K562 (cell line): Measurements from ENCODE around the gene C12orf75. TPM values are rescaled to one million over a fixed set of nuclear protein-coding genes. Genes with fewer than 3 reads are reported as not detected.

ENCODE experiments used
- ATAC-seq: fragments of 200-7000 bp; cut with Tn5 transposase; 3 replicates; pipeline ENCODE4 v1.9.1; 2020; ENCODE audit warnings: moderate library complexity
- BruUV-seq: library from RNA; stranded (reverse); fragments of 400-500 nt; replicated peaks from 2 replicates; lab custom pipeline; 2021; lab: Mats Ljungman, UMichigan
- CTCF ChIA-PET: fragments of 300-600 bp; formaldehyde crosslinking; extraction: SDS; loops from one replicate; lab custom pipeline; 2021; ENCODE audit warnings: low intra/inter-chr PET ratio; lab: Yijun Ruan, JAX
- POLR2A ChIA-PET: fragments of 300-600, 350-650 bp; sonication (Branson Sonifier 250); formaldehyde crosslinking; extraction: SDS; loops from one replicate; lab custom pipeline; 2021; ENCODE audit warnings: antibody characterized with exemption, inconsistent platforms; lab: Yijun Ruan, JAX
- DNase-seq, 4 experiments: peaks; one replicate each; pipeline versions ENCODE4 v3.0.0 to v3.0.0-alpha.2; 2011 to 2018; ENCODE audit warnings: low spot score in 3 of 4, mixed read lengths in 3 of 4; ENCODE audit errors: extremely low read depth in 1 of 4
- FAIRE-seq: peaks from 2 replicates; lab custom pipeline; 2011; peaks lifted over from hg19 to GRCh38; lab: Jason Lieb, UNC
- H2AFZ ChIP-seq: 2 replicates; pipeline ENCODE4 v1.6.0; 2011; ENCODE audit warnings: low read depth, low read length, control low read depth, inconsistent platforms
- H3K27ac ChIP-seq: fragments of 200-600 bp; 3 replicates; pipeline ENCODE4 v1.8.0; 2011; ENCODE audit warnings: low read depth, mild to moderate bottlenecking, control low read depth, inconsistent platforms, low read length, moderate library complexity, mixed read lengths; ENCODE audit errors: extremely low read depth
- H3K27me3 ChIP-seq, 2 experiments: fragments of 300-600 bp in 1 of 2; 2 replicates in 1 of 2; 3 replicates in 1 of 2; pipeline versions ENCODE4 v1.6.0 to v1.8.0; 2011; ENCODE audit warnings: inconsistent platforms in 2 of 2, low read length in 2 of 2, mild to moderate bottlenecking in 1 of 2, mixed read lengths in 1 of 2, moderate library complexity in 1 of 2; ENCODE audit not compliant: control insufficient read depth in 2 of 2, insufficient read depth in 2 of 2
- H3K36me3 ChIP-seq: fragments of 300-600 bp; 3 replicates; pipeline ENCODE4 v1.8.0; 2011; ENCODE audit warnings: mild to moderate bottlenecking, low read length, inconsistent platforms; ENCODE audit not compliant: control insufficient read depth, insufficient read depth
- H3K4me1 ChIP-seq, 2 experiments: fragments of 200-600 bp in 1 of 2; replicated peaks in 1 of 2; 2 replicates in 1 of 2; 3 replicates in 1 of 2; pipeline versions ENCODE4 v1.5.1 to v1.8.0; 2011; ENCODE audit warnings: inconsistent platforms in 2 of 2, low read length in 2 of 2, mild to moderate bottlenecking in 1 of 2, mixed read lengths in 1 of 2, moderate library complexity in 1 of 2; ENCODE audit not compliant: control insufficient read depth in 2 of 2, insufficient read depth in 2 of 2
- H3K4me2 ChIP-seq: 2 replicates; pipeline ENCODE4 v1.6.1; 2011; ENCODE audit warnings: low read length, control low read depth, inconsistent platforms, mixed read lengths; ENCODE audit not compliant: insufficient read depth
- H3K4me3 ChIP-seq: fragments of 200-600 bp; sonication (generic), shearing (Covaris generic); 2 replicates; pipeline ENCODE4 v1.5.1; 2016; ENCODE audit warnings: control low read depth, inconsistent platforms
- H3K79me2 ChIP-seq: fragments of 200-600 bp; 3 replicates; pipeline ENCODE4 v1.8.0; 2011; ENCODE audit warnings: low read length, inconsistent platforms; ENCODE audit not compliant: control insufficient read depth, insufficient read depth
- H3K9ac ChIP-seq, 2 experiments: 2 replicates each; pipeline versions ENCODE4 v1.6.0 to v1.6.1; 2011; ENCODE audit warnings: low read depth in 2 of 2, low read length in 2 of 2, control low read depth in 1 of 2, inconsistent platforms in 1 of 2, mild to moderate bottlenecking in 1 of 2, mixed read lengths in 1 of 2; ENCODE audit not compliant: insufficient read depth in 1 of 2
- H3K9me1 ChIP-seq: one replicate; pipeline ENCODE4 v1.6.0; 2011; ENCODE audit warnings: inconsistent platforms, mild to moderate bottlenecking, low read length, moderate library complexity; ENCODE audit not compliant: control insufficient read depth, insufficient read depth
- H3K9me3 ChIP-seq: replicated peaks from 2 replicates; pipeline ENCODE4 v1.5.1; 2011; ENCODE audit warnings: low read depth, low read length, inconsistent platforms; ENCODE audit not compliant: control insufficient read depth, insufficient read depth
- H4K20me1 ChIP-seq: replicated peaks from 2 replicates; pipeline ENCODE4 v1.6.1; 2011; ENCODE audit warnings: low read length, inconsistent platforms, mixed read lengths; ENCODE audit not compliant: control insufficient read depth, insufficient read depth
- EP400 ChIP-seq: fragments of 450-650 bp; IDR thresholded peaks from 2 replicates; pipeline ENCODE4 v1.6.1; 2017; ENCODE audit warnings: antibody characterized with exemption, mild to moderate bottlenecking, moderate library complexity
- L3MBTL2 ChIP-seq: fragments of 450-650 bp; IDR thresholded peaks from 2 replicates; pipeline ENCODE4 v1.6.1; 2016; ENCODE audit warnings: mild to moderate bottlenecking, moderate library complexity
- MIER1 ChIP-seq: fragments of 450-650 bp; IDR thresholded peaks from 2 replicates; pipeline ENCODE4 v1.6.1; 2016; ENCODE audit warnings: antibody characterized with exemption, mild to moderate bottlenecking, low read depth
- NFATC3 ChIP-seq: fragments of 450-650 bp; IDR thresholded peaks from 2 replicates; pipeline ENCODE4 v1.6.1; 2017; ENCODE audit warnings: mild to moderate bottlenecking
- OTX1 ChIP-seq: fragments of 450-650 bp; formaldehyde crosslinking; IDR thresholded peaks from 2 replicates; pipeline ENCODE4 v1.4.0; 2022; ENCODE audit warnings: mild to moderate bottlenecking
- RBM34 ChIP-seq: fragments of 200-400 bp; formaldehyde crosslinking; IDR thresholded peaks from 2 replicates; pipeline ENCODE4 v1.6.1; 2018; ENCODE audit warnings: low read length, borderline replicate concordance; ENCODE audit not compliant: insufficient read depth
- SREBF2 ChIP-seq: sonication (generic); formaldehyde crosslinking; IDR thresholded peaks from 2 replicates; pipeline ENCODE4 v1.4.0; 2020; ENCODE audit warnings: mild to moderate bottlenecking, missing genetic modification reagents
- TGIF2 ChIP-seq: sonication (generic); formaldehyde crosslinking; IDR thresholded peaks from 2 replicates; pipeline ENCODE4 v1.8.1; 2022; ENCODE audit warnings: mild to moderate bottlenecking, missing genetic modification reagents, moderate library complexity
- TRIM24 ChIP-seq, 2 experiments: fragments of 450-650 bp; IDR thresholded peaks; 2 replicates each; pipeline ENCODE4 v1.6.1; 2016
- TRIM25 ChIP-seq: fragments of 450-650 bp; IDR thresholded peaks from 2 replicates; pipeline ENCODE4 v1.7.0; 2016; ENCODE audit warnings: borderline replicate concordance
- ZBTB8A ChIP-seq: fragments of 450-650 bp; IDR thresholded peaks from 2 replicates; pipeline ENCODE4 v1.6.1; 2018; ENCODE audit warnings: mild to moderate bottlenecking, moderate library complexity; ENCODE audit not compliant: partially characterized antibody
- ZNF134 ChIP-seq: fragments of 250-450 bp; sonication (Bioruptor Pico); conservative IDR thresholded peaks from 2 replicates; pipeline ENCODE4 v1.4.0; 2020
- ZNF232 ChIP-seq: sonication (generic); formaldehyde crosslinking; IDR thresholded peaks from 2 replicates; pipeline ENCODE4 v1.8.0; 2022; ENCODE audit warnings: mild to moderate bottlenecking, missing genetic modification reagents
- ZNF3 ChIP-seq: fragments of 250-450 bp; sonication (Bioruptor Pico); IDR thresholded peaks from 2 replicates; pipeline ENCODE4 v1.5.0; 2021; ENCODE audit warnings: mild to moderate bottlenecking, moderate library complexity
- ZNF408 ChIP-seq: fragments of 250-450 bp; sonication (Bioruptor Pico); IDR thresholded peaks from 2 replicates; pipeline ENCODE4 v1.4.0; 2020; ENCODE audit warnings: low read depth, mild to moderate bottlenecking, moderate library complexity
- WGBS: fragments of 100-300 bp; shearing (Covaris generic); methylation state at CpG from one replicate; pipeline ENCODE4 v1.1.6; 2016; ENCODE audit warnings: low coverage, mixed read lengths; ENCODE audit not compliant: insufficient coverage; ENCODE audit errors: missing lambda C conversion rate; 5-methylcytosine and 5-hydroxymethylcytosine counted together
- in situ Hi-C: fragments of 300-500 bp; cut with MboI; formaldehyde crosslinking; loops from 4 replicates; pipeline ENCODE4 v1.15.0; 2018; ENCODE audit warnings: inconsistent platforms, mixed read lengths
- intact Hi-C: fragments of 100-400 bp; cut with micrococcal nuclease; formaldehyde crosslinking; loops from 2 replicates; pipeline ENCODE4 v1.14.2; 2022
- polyA plus RNA-seq, 8 experiments: library from polyadenylated mRNA; depleted of rRNA in 4 of 8; stranded (reverse) in 5 of 8; unstranded in 3 of 8; fragments of >200 nt; fragmentation: Nextera tagmentation in 2 of 8; fragmentation: Illumina TruSeq in 1 of 8; extraction: Ambion mirVana in 2 of 8; extraction: Trizol in 1 of 8; gene quantifications; 2 replicates each; pipeline versions ENCODE4 v1.2.1 to v1.2.3, GENCODE V29; 2011 to 2014; ENCODE audit warnings: inconsistent platforms in 1 of 8, missing spikeins in 1 of 8
- total RNA-seq, 7 experiments: library from RNA; depleted of rRNA in 6 of 7; stranded (reverse); fragments of >200 nt in 6 of 7; fragmentation: Illumina TruSeq in 2 of 7; extraction: Trizol in 2 of 7; gene quantifications; 2 replicates each; pipeline versions ENCODE4 v1.2.1 to v1.2.3, GENCODE V29; 2011 to 2021; ENCODE audit warnings: low replicate concordance in 1 of 7
- TF ChIP-seq, protein P1 (sequence below), 2 experiments: IDR thresholded peaks; 2 replicates each; pipeline ENCODE4 v1.6.1; 2011; ENCODE audit warnings: borderline replicate concordance in 1 of 2, control low read depth in 1 of 2, low read depth in 1 of 2, low read length in 1 of 2, mild to moderate bottlenecking in 1 of 2, mixed read lengths in 1 of 2, moderate library complexity in 1 of 2; ENCODE audit not compliant: insufficient read depth in 1 of 2, insufficient read length in 1 of 2, poor library complexity in 1 of 2, severe bottlenecking in 1 of 2; ENCODE audit errors: extremely low read depth in 1 of 2
- TF ChIP-seq, protein P2 (sequence below): sonication (generic); formaldehyde crosslinking; IDR thresholded peaks from 2 replicates; pipeline ENCODE4 v1.8.1; 2023; ENCODE audit warnings: mild to moderate bottlenecking, missing genetic modification reagents

The C12orf75 gene
- total and polyA plus RNA-seq, 9 of the 15 experiments (the other 6 are each of a cell fraction or from before 2014, with no cell fraction given): 0.06 to 0.82 (median 0.26) TPM; not detected in 3

DNA sequence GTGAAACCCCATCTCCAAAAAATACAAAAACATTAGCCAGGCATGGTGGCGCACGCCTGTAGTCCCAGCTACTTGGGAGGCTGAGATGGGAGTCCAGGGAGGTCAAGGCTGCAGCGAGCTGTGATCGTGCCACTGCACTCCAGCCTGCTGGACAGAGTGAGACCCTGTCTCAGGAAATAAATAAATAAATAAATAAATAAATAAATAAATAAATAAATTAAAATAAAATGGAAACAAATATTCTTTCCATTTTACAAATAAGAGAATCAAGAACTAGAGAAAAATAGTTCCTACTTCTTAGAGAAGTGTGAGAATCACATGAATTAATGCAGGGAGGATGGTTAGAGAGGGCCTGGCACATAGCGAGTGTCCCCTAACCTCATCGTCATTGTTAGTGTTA, 53.7 kb downstream of the C12orf75 start (continued):
- no peak for TF ChIP-seq ZNF408 (CRISPR knock-in tag)
- no peak for TF ChIP-seq SREBF2 (CRISPR knock-in tag)
- TF ChIP-seq MIER1: no peak
- no peak for TF ChIP-seq RBM34
- TF ChIP-seq ZNF3 (CRISPR knock-in tag): no peak
- TF ChIP-seq, all 486 proteins: peak for 0

DNA sequence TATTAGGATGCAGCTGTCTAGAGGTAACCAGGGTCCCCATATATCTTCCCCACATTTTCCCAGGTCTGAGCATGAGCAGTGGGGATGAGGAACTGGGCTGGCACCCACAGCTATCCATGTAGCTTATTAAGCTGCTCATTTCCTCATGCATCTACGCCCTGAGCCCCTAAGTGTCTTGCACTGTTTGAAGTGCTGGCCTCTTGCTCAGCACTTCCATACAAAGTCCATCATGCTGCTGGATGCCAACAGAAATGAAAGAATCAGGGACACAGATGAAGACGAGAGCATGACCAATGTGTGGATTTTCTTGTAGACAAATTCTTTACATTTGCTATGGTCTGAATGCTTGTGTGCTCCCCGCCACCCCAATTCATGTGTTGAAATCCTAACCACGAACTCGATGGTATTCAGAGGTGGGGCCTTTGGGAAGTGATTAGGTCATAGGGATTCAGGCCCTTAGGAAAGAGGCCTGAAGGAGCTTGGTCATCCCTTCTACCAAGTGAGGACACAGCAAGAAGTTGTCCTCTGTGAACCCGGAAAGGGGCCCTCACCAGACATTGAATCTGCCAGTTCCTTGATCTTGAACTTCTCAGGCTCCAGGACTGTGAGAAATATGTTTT, 54.5 kb downstream of the C12orf75 start:
- no peaks in the 10 kb centered on the region for H3K9me1 ChIP-seq
- in situ Hi-C loops (loop anchor here (25.0 kb wide), 2 partner anchors 1023 to 1173 kb away; partner anchors contain the start of gene TXNRD1), intact Hi-C loops (loop anchor here (5.0 to 10.0 kb wide), 4 partner anchors 108 to 1183 kb away; no protein-coding TSS in a partner anchor)
- H3K9ac ChIP-seq: no peak overlapping the region
- DNase-seq (no peak), FAIRE-seq (no peak), ATAC-seq (no peak)
- WGBS: 0% methylated on average over 6 of the region's 6 CpGs
- H3K36me3 ChIP-seq: no peaks in the 10 kb centered on the region
- peaks cover 0 to 5% of the 10 kb centered on the region in 2 experiments; a peak in 1 of 5 replicates for H3K4me1 ChIP-seq
- H2AFZ ChIP-seq: no peak overlapping the region
- POLR2A ChIA-PET: interaction anchor here (1.3 kb wide), 1 partner anchor 12 kb away, joined by 3 read pairs; no protein-coding TSS in a partner anchor
- CTCF ChIA-PET: no interaction called here
- H4K20me1 ChIP-seq: no peaks in the 10 kb centered on the region
- no peaks in the 10 kb centered on the region for H3K9me3 ChIP-seq
- H3K27ac ChIP-seq: no peak overlapping the region
- no peaks in the 10 kb centered on the region for H3K79me2 ChIP-seq
- no peak overlapping the region for H3K4me3 ChIP-seq
- H3K27me3 ChIP-seq: peaks cover 0 to 24% of the 10 kb centered on the region in 2 experiments; a peak in 4 of 5 replicates
- no TSS peak for BruUV-seq
- no peak overlapping the region for H3K4me2 ChIP-seq
- no peak for TF ChIP-seq ZNF134
- TF ChIP-seq ZBTB8A: no peak
- no peak for TF ChIP-seq TRIM24 (IDR thresholded peaks at IDR 0.05)
- TF ChIP-seq OTX1 (CRISPR knock-in tag): no peak
- no peak for TF ChIP-seq TRIM25
- TF ChIP-seq ZNF232: no peak
- no peak for TF ChIP-seq TGIF2 (CRISPR knock-in tag)
- TF ChIP-seq, protein P1, sequence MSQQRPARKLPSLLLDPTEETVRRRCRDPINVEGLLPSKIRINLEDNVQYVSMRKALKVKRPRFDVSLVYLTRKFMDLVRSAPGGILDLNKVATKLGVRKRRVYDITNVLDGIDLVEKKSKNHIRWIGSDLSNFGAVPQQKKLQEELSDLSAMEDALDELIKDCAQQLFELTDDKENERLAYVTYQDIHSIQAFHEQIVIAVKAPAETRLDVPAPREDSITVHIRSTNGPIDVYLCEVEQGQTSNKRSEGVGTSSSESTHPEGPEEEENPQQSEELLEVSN (IDR thresholded peaks at IDR 0.05; ENCODE audit: borderline replicate concordance in 1 of 2, extremely low read depth in 1 of 2, insufficient read depth in 1 of 2, insufficient read length in 1 of 2, low read depth in 1 of 2, low read length in 1 of 2, poor library complexity in 1 of 2, severe bottlenecking in 1 of 2): no peak
- TF ChIP-seq, protein P2, sequence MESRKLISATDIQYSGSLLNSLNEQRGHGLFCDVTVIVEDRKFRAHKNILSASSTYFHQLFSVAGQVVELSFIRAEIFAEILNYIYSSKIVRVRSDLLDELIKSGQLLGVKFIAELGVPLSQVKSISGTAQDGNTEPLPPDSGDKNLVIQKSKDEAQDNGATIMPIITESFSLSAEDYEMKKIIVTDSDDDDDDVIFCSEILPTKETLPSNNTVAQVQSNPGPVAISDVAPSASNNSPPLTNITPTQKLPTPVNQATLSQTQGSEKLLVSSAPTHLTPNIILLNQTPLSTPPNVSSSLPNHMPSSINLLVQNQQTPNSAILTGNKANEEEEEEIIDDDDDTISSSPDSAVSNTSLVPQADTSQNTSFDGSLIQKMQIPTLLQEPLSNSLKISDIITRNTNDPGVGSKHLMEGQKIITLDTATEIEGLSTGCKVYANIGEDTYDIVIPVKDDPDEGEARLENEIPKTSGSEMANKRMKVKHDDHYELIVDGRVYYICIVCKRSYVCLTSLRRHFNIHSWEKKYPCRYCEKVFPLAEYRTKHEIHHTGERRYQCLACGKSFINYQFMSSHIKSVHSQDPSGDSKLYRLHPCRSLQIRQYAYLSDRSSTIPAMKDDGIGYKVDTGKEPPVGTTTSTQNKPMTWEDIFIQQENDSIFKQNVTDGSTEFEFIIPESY (CRISPR knock-in tag): no peak
- no peak for TF ChIP-seq L3MBTL2
- TF ChIP-seq NFATC3: no peak
- no peak for TF ChIP-seq EP400
